Measurements from ENCODE around the gene SLC25A20. TPM values are rescaled to one million over a fixed set of nuclear protein-coding genes. Genes with fewer than 3 reads are reported as not detected.

Gene SLC25A20
- total RNA-seq, 6 experiments from 2014 or later = 20.4 to 25.2 (median 22.0) TPM

- no peak overlapping the region for H3K27ac Mint-ChIP-seq
- TF ChIP-seq, protein P1, sequence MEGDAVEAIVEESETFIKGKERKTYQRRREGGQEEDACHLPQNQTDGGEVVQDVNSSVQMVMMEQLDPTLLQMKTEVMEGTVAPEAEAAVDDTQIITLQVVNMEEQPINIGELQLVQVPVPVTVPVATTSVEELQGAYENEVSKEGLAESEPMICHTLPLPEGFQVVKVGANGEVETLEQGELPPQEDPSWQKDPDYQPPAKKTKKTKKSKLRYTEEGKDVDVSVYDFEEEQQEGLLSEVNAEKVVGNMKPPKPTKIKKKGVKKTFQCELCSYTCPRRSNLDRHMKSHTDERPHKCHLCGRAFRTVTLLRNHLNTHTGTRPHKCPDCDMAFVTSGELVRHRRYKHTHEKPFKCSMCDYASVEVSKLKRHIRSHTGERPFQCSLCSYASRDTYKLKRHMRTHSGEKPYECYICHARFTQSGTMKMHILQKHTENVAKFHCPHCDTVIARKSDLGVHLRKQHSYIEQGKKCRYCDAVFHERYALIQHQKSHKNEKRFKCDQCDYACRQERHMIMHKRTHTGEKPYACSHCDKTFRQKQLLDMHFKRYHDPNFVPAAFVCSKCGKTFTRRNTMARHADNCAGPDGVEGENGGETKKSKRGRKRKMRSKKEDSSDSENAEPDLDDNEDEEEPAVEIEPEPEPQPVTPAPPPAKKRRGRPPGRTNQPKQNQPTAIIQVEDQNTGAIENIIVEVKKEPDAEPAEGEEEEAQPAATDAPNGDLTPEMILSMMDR (IDR thresholded peaks at IDR 0.05) = no peak
- no peak overlapping the region for H3K4me3 Mint-ChIP-seq
- H3K9me3 Mint-ChIP-seq = no peaks in the 10 kb centered on the region
- DNase-seq = peak; percentile 11
- H3K36me3 Mint-ChIP-seq (ENCODE audit: low read depth) = no peaks in the 10 kb centered on the region
- H3K4me1 Mint-ChIP-seq (ENCODE audit: low read depth) = peaks cover 9% of the 10 kb centered on the region
- H3K27me3 Mint-ChIP-seq (ENCODE audit: insufficient read depth) = no peaks in the 10 kb centered on the region; the same call in 1 of the 2 replicates
Measured at GRCh38 chr3:48851407-48851806, 47.3 kb downstream of the SLC25A20 start.

DNA sequence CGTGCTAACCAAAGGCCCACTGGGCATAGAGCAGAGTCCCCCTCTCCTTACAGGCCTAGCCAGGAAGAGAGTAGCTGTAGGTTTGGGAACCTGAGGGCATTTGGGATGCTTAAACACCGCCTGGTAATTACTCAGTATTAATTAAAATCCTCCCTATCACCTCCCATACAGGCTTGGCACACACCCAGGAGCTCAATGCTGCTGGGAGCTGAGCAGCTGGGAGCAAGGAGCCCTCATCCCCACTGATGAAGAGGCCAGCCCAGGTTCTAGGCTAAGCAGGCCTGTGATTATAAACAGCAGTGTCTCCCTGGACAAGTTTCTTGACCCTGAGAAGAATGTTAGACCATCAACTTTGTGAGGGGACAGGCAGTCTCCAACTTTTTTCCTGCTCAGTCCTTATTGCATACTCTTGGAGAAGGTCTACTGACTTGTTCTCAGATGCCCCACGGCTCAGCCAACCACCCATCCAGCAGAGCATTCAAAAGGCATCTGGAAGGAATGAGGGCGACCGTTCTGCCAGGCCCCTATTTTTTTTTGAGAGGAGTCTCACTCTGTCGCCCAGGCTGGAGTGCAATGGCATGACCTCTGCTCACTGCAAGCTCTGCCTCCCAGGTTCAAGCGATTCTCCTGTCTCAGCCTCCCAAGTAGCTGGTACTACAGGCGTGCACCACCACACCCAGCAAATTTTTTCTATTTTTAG is 49.7 kb downstream of the SLC25A20 start:
- Mint-ChIP-seq H3K27me3 (ENCODE audit: insufficient read depth) (no peaks in the 10 kb centered on the region), H3K4me1 (ENCODE audit: low read depth) (peaks cover 21% of the 10 kb centered on the region), H3K27ac (no peak overlapping the region), H3K9me3 (no peaks in the 10 kb centered on the region), H3K36me3 (ENCODE audit: low read depth) (peaks cover 7% of the 10 kb centered on the region), H3K4me3 (no peak overlapping the region; the same call in 1 of the 2 replicates)
- TF ChIP-seq, protein P1 (IDR thresholded peaks at IDR 0.05) = no peak
- no peak for DNase-seq

DNA sequence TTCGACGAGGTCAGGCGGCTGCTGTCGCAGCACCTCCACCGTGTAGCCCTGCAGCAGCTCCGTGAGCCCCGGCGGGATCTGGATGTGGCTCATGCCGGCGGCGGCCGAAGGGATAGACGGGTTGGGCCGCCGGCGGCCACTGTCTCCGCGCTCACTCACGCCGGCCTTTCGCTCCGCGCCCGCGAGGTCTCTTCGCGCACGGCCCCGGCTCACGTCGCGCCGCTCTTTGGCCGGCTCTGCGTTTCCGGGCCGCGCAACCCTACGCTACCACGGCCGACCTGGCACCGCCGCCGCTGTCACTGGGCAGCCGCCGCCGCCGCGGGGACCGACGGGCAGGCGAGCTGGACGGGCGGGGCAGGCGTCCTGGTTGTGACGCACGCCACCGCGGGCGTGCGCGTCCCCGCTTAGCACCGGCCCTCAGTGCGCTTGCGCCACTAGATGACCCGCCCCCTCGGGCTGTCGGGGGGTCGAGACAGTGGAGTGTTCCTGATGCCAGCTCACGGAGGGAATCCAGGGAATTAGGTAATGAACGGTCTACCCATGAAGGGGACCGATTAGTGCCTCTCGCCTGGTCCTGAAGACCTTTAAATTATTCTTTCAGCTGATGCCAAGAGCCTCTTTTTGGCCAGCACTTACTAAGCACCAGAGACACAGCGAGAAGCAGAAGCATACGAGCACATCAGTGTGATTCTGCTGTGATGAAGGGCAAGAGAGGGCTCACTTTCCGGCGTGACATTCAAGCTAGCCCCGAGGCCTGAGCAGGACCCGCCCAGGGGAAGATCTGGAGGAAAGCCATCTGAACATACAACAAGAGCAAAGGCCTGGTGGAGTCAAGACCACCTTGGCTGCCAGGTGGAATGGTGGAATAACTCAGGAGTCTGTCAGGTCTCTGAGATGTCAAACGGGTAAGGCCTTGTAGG is 50.9 kb downstream of the SLC25A20 start, which contains the start of gene PRKAR2A:
Gene PRKAR2A, minus strand, starts transcription at position 371 of the 920 bp plus-strand sequence. Its CDS starts 278 bp downstream, at position 93.
- DNase-seq = peak; percentile 79
- H3K27me3 Mint-ChIP-seq (ENCODE audit: insufficient read depth) = no peaks in the 10 kb centered on the region
- H3K27ac Mint-ChIP-seq = peak within 1 kb of the TSS; percentile 97
- H3K9me3 Mint-ChIP-seq = no peaks in the 10 kb centered on the region
- peaks cover 7% of the 10 kb centered on the region for H3K36me3 Mint-ChIP-seq (ENCODE audit: low read depth)
- H3K4me3 Mint-ChIP-seq = peak within 1 kb of the TSS; percentile 92
- H3K4me1 Mint-ChIP-seq (ENCODE audit: low read depth) = peaks cover 21% of the 10 kb centered on the region
- TF ChIP-seq, protein P1 (IDR thresholded peaks at IDR 0.05) = no peak

- Mint-ChIP-seq H3K27ac (peak overlapping the region; percentile 85), H3K36me3 (ENCODE audit: low read depth) (peaks cover 7% of the 10 kb centered on the region), H3K27me3 (ENCODE audit: insufficient read depth) (no peaks in the 10 kb centered on the region), H3K4me3 (peak overlapping the region; percentile 92), H3K4me1 (ENCODE audit: low read depth) (peaks cover 21% of the 10 kb centered on the region), H3K9me3 (no peaks in the 10 kb centered on the region)
- TF ChIP-seq, protein P1 (IDR thresholded peaks at IDR 0.05) = no peak
- peak; percentile 72 for DNase-seq
Measured at GRCh38 chr3:48847053-48847503, 51.6 kb downstream of the SLC25A20 start.

- no peak for DNase-seq
- Mint-ChIP-seq H3K36me3 (ENCODE audit: low read depth) (peaks cover 7% of the 10 kb centered on the region), H3K27me3 (ENCODE audit: insufficient read depth) (no peaks in the 10 kb centered on the region), H3K4me3 (peak overlapping the region; percentile 60), H3K27ac (peak overlapping the region; percentile 27; the same call in 1 of the 2 replicates), H3K4me1 (ENCODE audit: low read depth) (peaks cover 21% of the 10 kb centered on the region), H3K9me3 (no peaks in the 10 kb centered on the region)
- TF ChIP-seq, protein P1 (IDR thresholded peaks at IDR 0.05) = no peak
Measured at GRCh38 chr3:48845170-48845569, 53.5 kb downstream of the SLC25A20 start.

All from HFFc6 (cell line).